Subcutaneous abdominal adipose tissue (tissue), 5 donors: ENCODE measurements around the gene ITIH5.

ENCODE experiments used
- H3K27ac ChIP-seq: one replicate; pipeline ENCODE4 v1.7.0; 2013; ENCODE audit warnings: low read depth, mild to moderate bottlenecking, inconsistent platforms, low read length, moderate library complexity
- H3K27me3 ChIP-seq, 5 donors: one replicate each; pipeline ENCODE4 v1.7.0; 2013; ENCODE audit warnings: low read length in 5 of 5, inconsistent platforms in 1 of 5; ENCODE audit not compliant: control insufficient read depth in 5 of 5, insufficient read depth in 4 of 5
- H3K36me3 ChIP-seq, 5 donors: one replicate each; pipeline ENCODE4 v1.7.0; 2013; ENCODE audit warnings: low read length in 5 of 5; ENCODE audit not compliant: control insufficient read depth in 5 of 5, insufficient read depth in 5 of 5
- H3K4me1 ChIP-seq, 5 donors: one replicate each; pipeline ENCODE4 v1.7.0; 2013; ENCODE audit warnings: low read length in 5 of 5, mild to moderate bottlenecking in 3 of 5, moderate library complexity in 1 of 5; ENCODE audit not compliant: control insufficient read depth in 5 of 5, insufficient read depth in 5 of 5
- H3K4me3 ChIP-seq, 5 donors: one replicate each; pipeline ENCODE4 v1.7.0; 2013; ENCODE audit warnings: low read length in 5 of 5, low read depth in 1 of 5
- H3K9ac ChIP-seq, 5 donors: one replicate each; pipeline ENCODE4 v1.7.0; 2013; ENCODE audit warnings: low read length in 5 of 5, mild to moderate bottlenecking in 4 of 5, moderate library complexity in 3 of 5
- H3K9me3 ChIP-seq, 5 donors: one replicate each; pipeline ENCODE4 v1.7.0; 2013; ENCODE audit warnings: low read length in 5 of 5; ENCODE audit not compliant: control insufficient read depth in 5 of 5
- donor health status: healthy.
- donor health status: healthy.
- donor health status: healthy.
- donor health status: healthy.
- donor health status: healthy.

ITIH5 gene

GRCh38 chr10:7642491-7643011, 24.2 kb downstream of the ITIH5 start:
- Histone ChIP-seq H3K27me3 (no peaks in the 10 kb centered on the region), H3K36me3 (peaks cover 20 to 45% (median 42%) of the 10 kb centered on the region in 5 donors), H3K9ac (no peak overlapping the region), H3K9me3 (peaks cover 4 to 9% (median 5%) of the 10 kb centered on the region in 5 donors), H3K4me3 (no peak overlapping the region), H3K4me1 (peaks cover 0 to 6% (median 3%) of the 10 kb centered on the region in 5 donors), H3K27ac (no peak overlapping the region)

DNA sequence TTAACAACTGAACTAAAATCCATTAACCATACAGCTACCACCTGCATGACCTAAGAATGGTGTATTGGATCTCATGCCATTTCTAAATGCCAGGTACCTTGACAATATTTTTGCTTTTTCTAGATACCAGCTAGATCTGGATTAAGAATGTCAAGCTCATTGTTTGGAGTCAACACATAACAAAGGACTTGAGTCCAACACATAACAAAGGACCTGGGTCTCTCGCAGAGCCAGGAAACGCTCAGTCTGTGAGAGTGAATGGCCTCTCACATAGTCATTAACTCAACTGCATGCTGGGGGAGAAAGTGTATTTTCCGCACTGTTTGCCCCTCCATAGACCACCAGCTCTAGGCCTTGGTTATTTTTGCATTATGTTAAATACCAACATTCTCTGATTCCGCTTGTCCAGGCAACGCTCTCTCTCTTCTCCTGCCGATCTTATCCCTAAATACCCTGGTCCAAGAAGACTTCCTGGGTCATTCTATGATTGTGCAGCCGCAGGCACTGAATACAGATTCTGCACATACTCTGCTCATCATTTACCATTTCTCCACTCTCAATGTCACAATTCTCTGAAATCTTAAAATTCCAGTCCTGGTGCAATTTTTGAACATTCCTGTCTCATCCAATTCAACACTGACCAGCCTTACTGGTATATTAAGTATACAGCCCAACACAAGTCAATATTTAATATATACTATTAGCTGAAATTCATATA, 31.2 kb downstream of the ITIH5 start:
- no peaks in the 10 kb centered on the region for H3K27me3 ChIP-seq
- peaks cover 17 to 37% (median 29%) of the 10 kb centered on the region in 5 donors for H3K36me3 ChIP-seq
- H3K4me3 ChIP-seq, result peak overlapping the region in 1 of 5 donors; percentile 9
- peaks cover 4 to 20% (median 18%) of the 10 kb centered on the region in 5 donors for H3K4me1 ChIP-seq
- peak overlapping the region; percentile 84 for H3K27ac ChIP-seq
- H3K9ac ChIP-seq, result peak overlapping the region in 2 of 5 donors; percentile 10 to 54
- H3K9me3 ChIP-seq, result peaks cover 0 to 5% (median 4%) of the 10 kb centered on the region in 5 donors

DNA sequence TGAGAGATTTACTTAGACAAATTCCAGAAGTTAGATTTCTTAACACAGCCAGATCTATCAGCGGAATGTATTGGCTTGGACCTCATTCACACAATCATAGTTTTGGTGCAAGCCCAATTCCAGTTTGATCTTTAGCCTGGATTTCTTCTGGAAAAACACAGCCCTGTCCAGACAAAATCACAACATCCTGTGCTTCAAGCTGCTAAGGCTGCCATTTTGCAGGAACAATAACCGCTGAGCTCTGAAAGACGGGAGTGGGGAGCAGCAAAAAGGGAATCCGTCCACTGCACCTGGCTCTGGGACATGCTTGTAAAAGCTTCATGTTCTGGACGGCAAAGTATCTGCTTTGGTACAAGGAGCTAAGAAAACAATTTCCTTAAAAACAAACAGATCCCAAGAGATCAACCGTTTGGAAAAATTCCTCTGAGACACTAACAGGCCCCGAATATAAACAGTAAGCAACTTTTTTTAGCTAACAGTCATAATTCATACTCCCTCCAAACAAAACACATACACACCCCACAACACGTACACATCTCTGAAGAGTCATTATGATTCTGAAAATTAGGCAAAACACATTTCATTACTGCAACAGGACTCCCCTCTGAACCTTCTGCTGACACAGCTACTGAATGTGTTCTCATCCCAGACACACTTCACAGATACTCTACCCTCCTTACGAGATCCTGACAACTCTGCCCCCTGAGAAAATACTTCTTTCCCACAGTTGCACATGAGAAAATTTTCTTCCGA, 32.4 kb downstream of the ITIH5 start:
- no peaks in the 10 kb centered on the region for H3K27me3 ChIP-seq

DNA sequence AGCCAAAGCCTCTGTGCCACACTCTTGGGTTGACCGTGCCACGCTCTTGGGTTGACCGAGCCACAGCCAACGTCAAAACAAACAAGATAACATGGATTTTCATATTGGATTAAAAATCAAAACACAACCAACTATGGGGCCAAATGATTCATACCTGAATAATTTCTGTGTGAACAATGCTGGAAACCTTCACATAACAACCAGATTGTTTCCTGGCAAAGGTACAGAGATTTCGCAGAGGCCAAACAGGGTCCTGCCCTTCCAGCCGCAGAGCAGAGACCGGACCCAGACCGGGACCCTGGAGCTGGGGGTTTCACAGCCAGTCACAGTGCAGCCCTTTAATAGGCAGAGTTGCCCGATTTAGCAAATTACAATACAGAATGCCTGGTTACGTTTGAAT, 40.5 kb downstream of the ITIH5 start:
- peak overlapping the region; percentile 84 for H3K27ac ChIP-seq
- no peak overlapping the region for H3K4me3 ChIP-seq
- peak overlapping the region in 2 of 5 donors; percentile 4 to 64 for H3K9ac ChIP-seq
- no peaks in the 10 kb centered on the region for H3K27me3 ChIP-seq
- H3K4me1 ChIP-seq, result peaks cover 0 to 24% (median 20%) of the 10 kb centered on the region in 5 donors
- H3K9me3 ChIP-seq, result no peaks in the 10 kb centered on the region
- H3K36me3 ChIP-seq, result peaks cover 7 to 23% (median 22%) of the 10 kb centered on the region in 5 donors

More for the DNA sequence above, 32.4 kb downstream of the ITIH5 start:
- H3K9me3 ChIP-seq, result peaks cover 0 to 5% (median 4%) of the 10 kb centered on the region in 5 donors
- peaks cover 4 to 20% (median 18%) of the 10 kb centered on the region in 5 donors for H3K4me1 ChIP-seq
- H3K4me3 ChIP-seq, result peak overlapping the region in 3 of 5 donors; percentile 7 to 13 (median 12)
- peak overlapping the region; percentile 84 for H3K27ac ChIP-seq
- peak overlapping the region in 2 of 5 donors; percentile 54 to 55 for H3K9ac ChIP-seq
- peaks cover 20 to 32% (median 28%) of the 10 kb centered on the region in 5 donors for H3K36me3 ChIP-seq

GRCh38 chr10:7625836-7626235, 40.9 kb downstream of the ITIH5 start:
- Histone ChIP-seq H3K4me3 (no peak overlapping the region), H3K36me3 (peaks cover 7 to 23% (median 22%) of the 10 kb centered on the region in 5 donors), H3K9ac (peak overlapping the region in 2 of 5 donors; percentile 4 to 64), H3K27me3 (no peaks in the 10 kb centered on the region), H3K9me3 (no peaks in the 10 kb centered on the region), H3K27ac (peak overlapping the region; percentile 84), H3K4me1 (peaks cover 0 to 24% (median 20%) of the 10 kb centered on the region in 5 donors)

DNA sequence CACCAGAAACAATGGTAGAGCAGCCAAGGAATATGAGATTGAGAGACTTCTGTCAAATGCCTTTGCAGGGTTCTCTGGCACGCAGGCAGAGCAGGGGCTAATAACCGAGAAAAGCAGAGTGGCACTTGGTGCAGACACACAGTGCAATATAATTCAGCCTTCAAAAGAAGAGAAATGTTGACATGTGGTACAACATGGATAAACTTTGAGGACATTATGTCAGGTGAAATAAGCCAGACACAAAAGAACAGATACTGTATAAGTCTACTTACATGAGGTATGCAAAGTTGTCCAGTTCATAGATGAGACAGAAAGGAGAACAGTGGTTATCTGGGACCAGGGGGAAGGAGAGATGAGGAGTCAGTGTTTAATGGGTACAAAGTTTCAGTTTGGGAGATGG, 41.8 kb downstream of the ITIH5 start:
- H3K4me3 ChIP-seq, result no peak overlapping the region
- peak overlapping the region; percentile 84 for H3K27ac ChIP-seq

DNA sequence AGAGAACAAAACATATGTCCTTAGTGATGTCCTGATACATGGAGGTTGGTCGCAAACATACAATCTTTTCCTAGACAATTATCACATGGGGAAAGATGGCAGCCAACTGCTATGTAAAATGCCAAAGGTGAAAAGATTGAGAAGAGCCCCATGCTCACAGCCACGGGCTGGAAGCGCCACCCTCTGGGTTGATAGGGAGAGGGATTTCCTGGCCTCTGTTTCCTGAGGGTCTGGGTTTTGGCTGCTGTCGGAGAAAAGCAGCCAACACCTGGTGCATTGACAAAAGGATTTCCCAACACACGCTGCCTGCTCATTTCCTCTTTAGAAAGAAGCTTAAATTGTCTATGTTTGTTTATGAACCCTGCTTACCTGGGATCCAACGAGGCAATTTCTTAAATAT, 43.8 kb downstream of the ITIH5 start:
- no peak overlapping the region for H3K9ac ChIP-seq
- no peaks in the 10 kb centered on the region for H3K27me3 ChIP-seq
- H3K36me3 ChIP-seq, result peaks cover 0 to 14% (median 9%) of the 10 kb centered on the region in 5 donors
- no peaks in the 10 kb centered on the region for H3K9me3 ChIP-seq
- H3K27ac ChIP-seq, result peak overlapping the region; percentile 49
- H3K4me3 ChIP-seq, result no peak overlapping the region
- H3K4me1 ChIP-seq, result peaks cover 0 to 35% (median 29%) of the 10 kb centered on the region in 5 donors

More for the DNA sequence above, 41.8 kb downstream of the ITIH5 start:
- Histone ChIP-seq H3K36me3 (peaks cover under 1 to 26% (median 20%) of the 10 kb centered on the region in 5 donors), H3K27me3 (no peaks in the 10 kb centered on the region), H3K9ac (peak overlapping the region in 2 of 5 donors; percentile 9), H3K4me1 (peaks cover 0 to 24% (median 20%) of the 10 kb centered on the region in 5 donors), H3K9me3 (no peaks in the 10 kb centered on the region)

DNA sequence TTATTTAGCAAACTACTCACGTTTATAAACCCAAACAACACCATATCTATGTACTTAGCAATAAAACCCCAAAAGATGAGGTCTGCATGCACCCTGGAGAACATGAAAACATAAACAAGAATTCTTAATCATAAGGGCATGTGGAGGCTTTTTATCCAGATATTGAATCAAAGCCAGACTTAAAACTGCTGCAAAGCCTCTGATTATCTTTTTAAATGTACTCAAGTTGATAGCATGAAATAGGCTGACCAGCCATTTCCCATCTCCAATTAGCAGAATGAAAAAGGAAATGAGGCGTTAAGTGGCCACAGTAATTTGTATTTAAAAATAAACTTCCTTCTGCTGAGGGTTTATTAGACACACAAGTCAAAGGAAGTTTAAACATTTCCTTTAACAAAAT, 48.3 kb downstream of the ITIH5 start:
- no peak overlapping the region for H3K9ac ChIP-seq
- peak overlapping the region; percentile 12 for H3K27ac ChIP-seq
- peaks cover 0 to 30% (median 24%) of the 10 kb centered on the region in 5 donors for H3K36me3 ChIP-seq
- H3K4me1 ChIP-seq, result peaks cover 0 to 26% (median 10%) of the 10 kb centered on the region in 5 donors
- no peak overlapping the region for H3K4me3 ChIP-seq
- H3K27me3 ChIP-seq, result no peaks in the 10 kb centered on the region
- H3K9me3 ChIP-seq, result no peaks in the 10 kb centered on the region

DNA sequence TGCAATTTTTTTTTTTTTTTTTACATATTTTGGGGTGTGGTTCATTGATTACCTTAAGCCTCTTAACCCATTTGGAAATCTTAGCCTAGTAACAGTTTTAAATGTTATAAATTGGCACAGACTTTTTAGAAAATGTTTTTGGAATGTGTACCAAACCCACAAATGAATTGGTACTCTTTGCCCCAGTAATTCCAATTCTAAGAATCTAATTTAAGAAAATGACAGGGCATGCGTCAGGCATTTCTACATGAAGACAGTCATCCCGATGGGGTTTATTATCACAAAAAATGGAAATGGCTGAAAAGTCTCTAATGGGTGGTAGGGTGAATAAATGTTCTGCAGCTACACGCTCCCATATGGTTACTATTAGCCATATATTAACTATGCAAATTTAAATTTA, 54.9 kb downstream of the ITIH5 start:
- H3K36me3 ChIP-seq, result peaks cover 8 to 32% (median 17%) of the 10 kb centered on the region in 5 donors
- no peaks in the 10 kb centered on the region for H3K27me3 ChIP-seq
- H3K4me1 ChIP-seq, result peaks cover 10 to 44% (median 27%) of the 10 kb centered on the region in 5 donors
- peak overlapping the region in 1 of 5 donors; percentile 61 for H3K9ac ChIP-seq
- peak overlapping the region; percentile 79 for H3K27ac ChIP-seq
- H3K9me3 ChIP-seq, result no peaks in the 10 kb centered on the region
- no peak overlapping the region for H3K4me3 ChIP-seq
